Ureter (tissue), 1 donor: Measurements from ENCODE around the gene CMTR1. TPM values are rescaled to one million over a fixed set of nuclear protein-coding genes. Genes with fewer than 3 reads are reported as not detected.

Experiments
- DNase-seq: peaks from one replicate; pipeline ENCODE4 v3.0.0-alpha.2; 2020; ENCODE audit warnings: low spot score
- total RNA-seq: library from RNA; stranded (reverse); gene quantifications from one replicate; pipeline ENCODE4 v1.2.4, GENCODE V29; 2023
- donor health status: DM: yes; HTN: yes; CAD: no.

The CMTR1 gene
- total RNA-seq, 1 donor from 2014 or later = 44.5 TPM

DNA sequence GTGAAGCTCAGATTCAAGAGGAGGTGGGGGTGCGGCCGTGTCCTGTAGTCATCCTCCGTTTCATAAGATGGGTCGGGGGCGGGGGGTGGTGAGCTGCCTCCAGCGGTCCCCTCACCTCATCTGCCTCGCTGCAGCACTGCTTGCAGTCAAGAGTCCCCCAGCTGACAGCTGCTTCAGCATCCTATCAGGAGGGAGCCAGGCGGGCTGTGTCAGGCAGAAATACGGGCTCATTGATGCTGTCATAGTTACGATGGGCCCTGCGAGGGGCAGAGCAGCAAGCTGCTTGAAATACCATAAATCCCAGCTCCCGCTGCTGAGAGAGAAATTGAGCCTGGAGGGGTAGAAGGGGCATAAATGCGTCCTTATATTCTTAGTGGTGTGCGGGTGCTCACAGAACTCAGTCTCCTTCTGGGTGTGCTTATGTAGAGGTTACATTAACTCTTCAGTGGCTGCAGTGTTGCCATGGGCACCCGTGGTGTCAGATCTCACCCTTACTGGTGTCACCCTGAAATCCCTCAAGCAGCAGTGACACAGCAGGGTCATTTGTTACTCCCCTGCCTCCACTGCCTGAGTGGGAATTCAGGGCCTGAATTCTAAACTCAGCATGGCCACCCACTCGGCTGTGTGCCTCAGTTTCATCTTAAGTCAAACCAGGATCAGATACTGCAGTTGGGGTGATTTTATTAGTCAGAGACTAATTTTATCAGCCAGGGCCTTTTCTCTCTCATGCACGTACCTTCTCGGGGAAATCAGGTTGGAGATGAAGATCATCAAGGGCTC, 44.8 kb downstream of the CMTR1 start:
- no peak for DNase-seq

GRCh38 chr6:37478827-37479226, 45.8 kb downstream of the CMTR1 start:
- DNase-seq = no peak

DNA sequence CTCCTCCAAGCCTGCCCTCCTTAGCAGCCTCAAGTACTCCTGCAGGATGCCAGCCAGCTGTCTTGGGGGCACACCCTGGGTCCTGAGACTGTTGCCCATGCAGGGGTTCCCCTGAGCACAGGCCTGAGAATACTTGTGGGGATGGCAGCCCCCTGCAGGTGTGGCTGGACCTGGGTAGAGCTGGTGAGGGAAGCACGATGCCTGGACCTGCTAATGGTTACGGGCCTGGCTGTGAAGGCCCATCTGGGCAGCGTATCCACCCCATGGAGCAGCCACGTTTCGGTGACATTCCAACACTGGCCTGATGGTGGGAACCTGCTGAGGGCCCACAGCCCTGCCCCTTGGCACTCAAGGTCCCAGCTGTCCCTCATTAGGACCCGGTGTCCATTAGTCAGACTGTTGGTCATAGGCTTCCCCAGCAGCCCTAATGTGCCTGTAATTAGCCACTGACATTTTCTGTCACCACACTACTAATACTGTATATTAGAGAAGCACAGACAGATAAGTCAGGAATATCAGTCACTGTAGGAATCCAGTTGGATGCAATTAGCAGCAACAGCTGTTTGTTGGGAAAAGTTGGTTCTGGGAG, 46.3 kb downstream of the CMTR1 start:
- DNase-seq = no peak

DNA sequence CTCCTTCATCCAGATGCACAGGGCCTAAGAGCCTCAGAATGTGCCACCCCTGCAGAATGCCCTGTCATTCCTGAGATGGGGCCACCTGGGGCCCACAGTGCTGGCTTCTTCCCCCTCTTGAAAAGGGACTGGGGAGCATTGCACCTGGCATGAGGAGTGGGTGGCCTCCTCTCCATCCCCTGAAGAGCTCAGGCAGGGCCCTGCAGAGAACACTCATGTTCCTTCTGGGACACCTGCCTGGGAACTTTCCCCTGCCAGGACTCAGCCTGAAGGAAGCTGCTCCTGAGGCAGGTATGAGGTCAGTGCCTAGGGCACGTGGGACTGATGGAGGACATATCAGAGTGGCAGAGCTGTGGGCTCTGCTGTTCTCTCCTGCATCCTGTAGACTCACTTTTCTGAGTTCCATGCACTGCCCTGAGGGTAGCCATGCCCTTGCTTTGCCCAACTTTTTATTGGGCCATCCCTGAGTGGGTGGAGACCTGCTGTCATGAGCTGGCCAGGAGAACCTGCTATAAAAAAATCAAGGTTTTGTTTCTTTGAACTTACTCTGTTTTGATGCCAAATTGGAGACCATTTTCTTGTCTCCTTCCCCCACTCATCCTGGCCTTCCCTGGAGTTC, 47.2 kb downstream of the CMTR1 start:
- no peak for DNase-seq

GRCh38 chr6:37480951-37481534, 48.0 kb downstream of the CMTR1 start:
- DNase-seq = no peak

GRCh38 chr6:37481711-37482605, 48.9 kb downstream of the CMTR1 start:
- DNase-seq = no peak

GRCh38 chr6:37482606-37483251, 49.7 kb downstream of the CMTR1 start:
- no peak for DNase-seq

- no peak for DNase-seq
Observed at GRCh38 chr6:37483252-37483901, 50.4 kb downstream of the CMTR1 start.

GRCh38 chr6:37483917-37484785, 51.1 kb downstream of the CMTR1 start:
- peak; percentile 66 for DNase-seq

DNA sequence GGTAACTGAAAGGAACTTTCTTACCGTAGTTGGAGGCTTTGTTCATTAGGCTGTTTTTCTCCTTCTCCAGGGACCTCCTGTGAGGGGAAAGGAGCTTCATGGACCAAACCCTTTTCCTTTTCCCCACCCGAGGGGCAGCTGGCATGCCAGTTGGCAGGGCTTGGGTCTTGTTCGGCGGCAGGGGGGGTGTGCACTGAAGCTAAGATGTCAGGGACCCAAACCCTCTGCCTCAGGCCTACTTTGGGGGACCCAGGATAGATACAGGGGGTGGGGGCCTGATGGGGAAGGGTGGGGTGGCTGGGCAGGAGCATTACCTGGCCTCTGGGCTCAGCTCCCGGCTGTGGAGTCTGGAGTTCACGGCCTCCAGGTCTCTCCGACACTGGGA, 51.8 kb downstream of the CMTR1 start:
- DNase-seq = no peak

- no peak for DNase-seq
Observed at GRCh38 chr6:37485291-37485702, 52.3 kb downstream of the CMTR1 start.

DNA sequence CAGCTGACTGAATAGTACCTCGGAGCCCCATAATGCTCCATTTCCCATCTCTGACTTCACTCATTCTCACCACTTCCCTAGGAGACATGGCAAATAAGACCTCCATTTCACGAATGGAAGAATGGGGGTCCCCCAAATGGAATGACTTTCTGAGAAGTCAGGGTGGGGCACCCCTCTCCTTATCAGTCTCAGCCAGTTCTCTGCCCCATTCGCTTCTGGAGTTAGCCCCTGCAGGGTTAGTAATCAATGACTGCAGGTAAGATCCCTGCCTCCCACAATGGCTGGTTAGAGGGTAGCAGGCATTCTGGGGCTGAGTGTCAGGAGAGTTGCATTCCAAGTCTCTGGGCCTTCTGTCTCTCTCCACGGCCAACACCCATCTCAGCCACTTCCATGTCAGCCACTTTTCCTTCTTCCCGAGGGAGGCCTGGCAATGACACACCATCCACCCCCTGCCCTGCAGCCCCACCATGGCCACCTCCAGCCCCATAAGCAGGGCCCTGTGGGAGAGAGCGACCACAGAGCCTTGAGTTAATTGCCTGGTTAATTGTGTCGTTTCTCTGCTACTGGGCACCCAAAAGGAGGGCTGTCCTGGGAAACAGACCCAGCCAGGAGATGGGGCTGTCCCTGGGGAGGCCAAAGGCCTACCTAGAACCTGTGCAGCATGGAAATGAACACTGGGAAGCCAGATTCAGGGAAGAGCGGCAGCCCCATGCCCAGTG, 53.3 kb downstream of the CMTR1 start:
- DNase-seq = no peak

GRCh38 chr6:37487591-37488380, 54.8 kb downstream of the CMTR1 start:
- no peak for DNase-seq

- DNase-seq = no peak
Observed at GRCh38 chr6:37488476-37488875, 55.5 kb downstream of the CMTR1 start.

DNA sequence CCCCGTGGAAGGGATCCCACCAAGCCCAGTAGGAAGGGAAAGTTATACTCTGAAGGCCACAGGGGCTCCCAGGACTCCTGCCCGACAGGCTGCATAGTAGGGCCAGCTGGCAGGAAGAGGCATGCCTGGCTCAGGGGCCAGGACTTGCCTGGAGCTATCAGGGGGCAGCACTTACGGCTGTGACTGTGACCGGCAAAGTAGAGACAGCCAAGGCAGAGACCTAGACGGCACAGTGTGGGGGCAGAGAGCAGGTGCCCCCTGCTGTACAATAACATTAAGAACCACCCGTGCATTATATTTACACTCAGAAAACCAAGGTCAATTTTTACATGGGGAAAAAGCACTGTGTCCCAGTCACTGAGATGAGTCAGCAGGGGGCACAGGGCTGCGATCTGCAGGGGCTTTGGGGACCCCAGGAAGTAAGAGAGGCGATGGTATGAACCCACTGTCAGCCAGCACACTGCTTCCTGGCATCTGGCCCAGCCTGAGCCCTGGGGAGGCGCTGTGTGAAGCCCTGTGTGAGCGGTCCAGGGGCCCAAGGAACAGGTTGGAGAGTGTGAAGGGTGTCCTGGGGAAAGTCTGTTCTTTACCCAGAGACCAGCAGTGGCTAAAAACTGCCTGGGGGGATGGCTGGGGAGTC, 56.8 kb downstream of the CMTR1 start:
- no peak for DNase-seq

DNA sequence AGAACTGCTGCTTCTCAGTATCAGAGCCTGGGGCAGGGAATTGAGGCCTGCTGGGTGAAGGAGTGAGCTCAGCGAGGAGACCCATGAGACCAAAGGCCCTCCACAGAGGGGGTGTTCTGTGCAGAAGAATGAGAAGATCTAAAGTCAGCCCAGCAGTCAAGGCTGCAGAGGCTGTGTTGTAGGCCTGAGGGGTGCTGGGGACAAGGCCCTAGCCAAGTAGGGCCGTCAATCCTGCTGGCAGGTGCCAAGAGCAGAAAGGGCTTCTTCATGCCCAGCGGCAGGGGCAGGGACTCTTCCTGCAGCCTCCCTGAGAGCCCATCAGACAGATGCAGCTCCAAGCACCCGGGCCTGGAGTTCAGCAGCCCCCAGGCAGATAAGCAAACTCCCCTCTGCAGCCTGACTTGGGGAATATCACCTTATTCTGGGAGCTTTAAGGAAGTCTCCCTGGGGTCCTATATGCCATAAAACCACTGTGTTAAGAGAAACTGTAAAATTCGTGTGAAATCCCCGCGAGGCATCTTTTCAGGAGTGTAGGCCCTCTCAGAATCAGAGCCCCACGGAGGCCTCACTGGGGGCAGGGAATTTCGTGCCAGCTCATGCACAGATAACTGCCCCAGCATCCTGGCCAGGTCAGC, 57.6 kb downstream of the CMTR1 start:
- no peak for DNase-seq

GRCh38 chr6:37491171-37491829, 58.3 kb downstream of the CMTR1 start:
- no peak for DNase-seq
